GM23338 (cell line): Measurements from ENCODE around the gene SEMA5A. TPM values are rescaled to one million over a fixed set of nuclear protein-coding genes. Genes with fewer than 3 reads are reported as not detected.

Experiments used
- ATAC-seq: fragments of 200-7000 bp; cut with Tn5 transposase; 3 replicates; pipeline ENCODE4 v1.9.1; 2020
- DNase-seq: peaks from one replicate; pipeline ENCODE4 v3.0.0-alpha.2; 2015; ENCODE audit warnings: low spot score
- H2AFZ ChIP-seq: fragments of 200-600 bp; sonication (generic); 2 replicates; pipeline ENCODE4 v1.8.0; 2016; ENCODE audit warnings: antibody characterized with exemption, mild to moderate bottlenecking, moderate library complexity
- H3F3A ChIP-seq: fragments of 200-600 bp; sonication (generic); replicated peaks from 2 replicates; pipeline ENCODE4 v1.8.0; 2017; ENCODE audit warnings: antibody characterized with exemption, mixed run types, low read depth
- H3K27ac ChIP-seq: fragments of 200-600 bp; sonication (generic); 2 replicates; pipeline ENCODE4 v1.6.1; 2016; ENCODE audit warnings: low read depth
- H3K27me3 ChIP-seq: fragments of 200-600 bp; sonication (generic); 2 replicates; pipeline ENCODE4 v1.8.0; 2016; ENCODE audit warnings: mild to moderate bottlenecking, mixed run types, moderate library complexity; ENCODE audit not compliant: insufficient read depth
- H3K36me3 ChIP-seq: fragments of 200-600 bp; sonication (generic); 2 replicates; pipeline ENCODE4 v1.8.0; 2016; ENCODE audit warnings: mild to moderate bottlenecking; ENCODE audit not compliant: insufficient read depth
- H3K4me1 ChIP-seq: fragments of 200-600 bp; sonication (generic); 2 replicates; pipeline ENCODE4 v1.8.0; 2016; ENCODE audit warnings: mild to moderate bottlenecking, moderate library complexity; ENCODE audit not compliant: insufficient read depth
- H3K4me2 ChIP-seq: fragments of 200-600 bp; sonication (generic); 2 replicates; pipeline ENCODE4 v1.7.1; 2017; ENCODE audit warnings: mixed run types
- H3K4me3 ChIP-seq: fragments of 200-600 bp; sonication (generic); 2 replicates; pipeline ENCODE4 v1.6.1; 2016; ENCODE audit warnings: mixed run types
- H3K79me2 ChIP-seq: fragments of 200-600 bp; sonication (generic); replicated peaks from 2 replicates; pipeline ENCODE4 v1.8.0; 2017; ENCODE audit warnings: mild to moderate bottlenecking; ENCODE audit not compliant: insufficient read depth
- H3K9me2 ChIP-seq: fragments of 200-600 bp; sonication (generic); 2 replicates; pipeline ENCODE4 v1.8.0; 2017; ENCODE audit not compliant: insufficient read depth
- H4K20me1 ChIP-seq: fragments of 200-600 bp; sonication (generic); replicated peaks from 2 replicates; pipeline ENCODE4 v1.8.0; 2017; ENCODE audit warnings: mild to moderate bottlenecking; ENCODE audit not compliant: insufficient read depth
- H3K27ac Mint-ChIP-seq: 2 replicates; pipeline ENCODE4 v1.8.0; 2020; ENCODE audit warnings: inconsistent platforms, mild to moderate bottlenecking, moderate library complexity, mixed read lengths
- H3K27me3 Mint-ChIP-seq: 3 replicates; pipeline ENCODE4 v1.8.0; 2022; ENCODE audit warnings: low read depth, mild to moderate bottlenecking, moderate library complexity, mixed read lengths, inconsistent platforms; ENCODE audit not compliant: insufficient read depth, poor library complexity
- H3K36me3 Mint-ChIP-seq: 3 replicates; pipeline ENCODE4 v1.8.0; 2021; ENCODE audit warnings: low read depth, mild to moderate bottlenecking, inconsistent platforms, moderate library complexity, mixed read lengths
- H3K4me1 Mint-ChIP-seq: 3 replicates; pipeline ENCODE4 v1.8.0; 2020; ENCODE audit warnings: mild to moderate bottlenecking, inconsistent platforms, mixed read lengths
- H3K4me3 Mint-ChIP-seq: 3 replicates; pipeline ENCODE4 v1.8.0; 2021; ENCODE audit warnings: moderate library complexity, mild to moderate bottlenecking, inconsistent platforms, mixed read lengths
- H3K9me3 Mint-ChIP-seq: 3 replicates; pipeline ENCODE4 v1.8.0; 2020; ENCODE audit warnings: moderate library complexity, mild to moderate bottlenecking, inconsistent platforms, mixed read lengths
- CREB1 ChIP-seq: fragments of 250-450 bp; sonication (Bioruptor Pico); IDR thresholded peaks from 2 replicates; pipeline ENCODE4 v1.5.0; 2020; ENCODE audit warnings: low read depth, mild to moderate bottlenecking, moderate library complexity
- EZH2 ChIP-seq: fragments of 200-600 bp; sonication (generic); IDR thresholded peaks from one replicate; pipeline ENCODE4 v1.8.0; 2017; ENCODE audit warnings: antibody characterized with exemption, mild to moderate bottlenecking, low read depth; ENCODE audit not compliant: unreplicated experiment
- JUNB ChIP-seq: IDR thresholded peaks from one replicate; pipeline ENCODE4 v1.6.1; 2016; ENCODE audit warnings: antibody characterized with exemption; ENCODE audit not compliant: unreplicated experiment
- NANOG ChIP-seq: IDR thresholded peaks from 2 replicates; pipeline ENCODE4 v1.6.1; 2016; ENCODE audit warnings: antibody characterized with exemption, borderline replicate concordance
- STAT1 ChIP-seq: IDR thresholded peaks from one replicate; pipeline ENCODE4 v1.6.1; 2016; ENCODE audit warnings: antibody characterized with exemption; ENCODE audit not compliant: unreplicated experiment
- ZNF114 ChIP-seq: fragments of 250-450 bp; sonication (Bioruptor Pico); IDR thresholded peaks from 2 replicates; pipeline ENCODE4 v1.5.0; 2020; ENCODE audit warnings: mild to moderate bottlenecking, moderate library complexity
- ZNF331 ChIP-seq: fragments of 250-450 bp; sonication (Bioruptor Pico); IDR thresholded peaks from 2 replicates; pipeline ENCODE4 v1.5.0; 2020; ENCODE audit warnings: low read depth, mild to moderate bottlenecking, moderate library complexity
- polyA plus RNA-seq: library from polyadenylated mRNA; unstranded; fragments of >200 nt; fragmentation: Nextera tagmentation; extraction: Ambion mirVana; gene quantifications from 2 replicates; pipeline ENCODE4 v1.2.1, GENCODE V29; 2016
- total RNA-seq: library from RNA; depleted of rRNA; stranded (reverse); fragments of >200 nt; shearing (Covaris generic); gene quantifications from 2 replicates; pipeline ENCODE4 v1.2.3, GENCODE V29; 2014
- TF ChIP-seq, protein P1 (sequence below): fragments of 250-450 bp; sonication (Bioruptor Pico); IDR thresholded peaks from 2 replicates; pipeline ENCODE4 v1.5.0; 2020; ENCODE audit warnings: mild to moderate bottlenecking, moderate library complexity
- TF ChIP-seq, protein P2 (sequence below), 2 experiments: fragments of 200-600 bp in 1 of 2; sonication (generic) in 1 of 2; conservative IDR thresholded peaks; 2 replicates each; pipeline versions ENCODE4 v1.5.1 to v1.6.1; 2016 to 2017; ENCODE audit warnings: antibody characterized with exemption in 2 of 2, low read depth in 2 of 2, mild to moderate bottlenecking in 2 of 2, moderate library complexity in 1 of 2
- TF ChIP-seq, protein P3 (sequence below): IDR thresholded peaks from 2 replicates; pipeline ENCODE4 v1.6.1; 2016; ENCODE audit warnings: antibody characterized with exemption

Gene SEMA5A
- total and polyA plus RNA-seq, 2 experiments from 2014 or later: 2.1 to 8.1 TPM

DNA sequence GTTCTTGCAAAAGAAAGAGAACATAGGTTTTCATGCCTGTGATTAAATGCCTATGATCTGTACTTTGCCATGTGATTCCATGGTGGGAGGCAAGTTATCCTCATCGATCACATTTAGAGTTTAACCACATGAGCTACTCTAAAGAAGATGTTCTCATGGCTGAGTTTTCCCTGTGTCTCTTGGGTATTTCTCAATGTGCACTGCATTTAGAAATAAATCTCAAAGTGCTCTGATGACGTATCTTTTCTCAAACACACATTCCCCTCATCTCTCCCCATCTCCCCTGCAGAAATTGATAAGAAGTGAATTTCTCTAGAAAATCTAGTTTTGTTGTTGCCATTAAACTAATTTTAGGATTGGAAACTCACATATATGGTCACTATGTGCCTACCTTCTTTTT, 282.2 kb downstream of the SEMA5A start:
- H4K20me1 ChIP-seq: no peaks in the 10 kb centered on the region
- peaks cover 11% of the 10 kb centered on the region for H3K4me1 ChIP-seq
- H3K4me2 ChIP-seq: no peak overlapping the region
- DNase-seq (no peak), ATAC-seq (no peak)
- H3K27me3 ChIP-seq: no peaks in the 10 kb centered on the region
- H3K79me2 ChIP-seq: no peaks in the 10 kb centered on the region
- no peaks in the 10 kb centered on the region for H3K9me2 ChIP-seq
- H2AFZ ChIP-seq: no peak overlapping the region
- Mint-ChIP-seq H3K36me3 (0 out of 3 replicates have a peak, but pooled peaks cover 3% of the 10 kb centered on the region), H3K27me3 (peaks cover 5% of the 10 kb centered on the region), H3K4me3 (no peak overlapping the region), H3K4me1 (peaks cover 19% of the 10 kb centered on the region), H3K27ac (no peak overlapping the region), H3K9me3 (peaks cover 3% of the 10 kb centered on the region; the same call in 1 of the 3 replicates)
- no peak overlapping the region for H3K27ac ChIP-seq
- no peaks in the 10 kb centered on the region for H3K36me3 ChIP-seq
- TF ChIP-seq ZNF331 (CRISPR knock-in tag) (no peak), CREB1 (CRISPR knock-in tag) (no peak)
- no peaks in the 10 kb centered on the region for H3F3A ChIP-seq
- H3K4me3 ChIP-seq: no peak overlapping the region

DNA sequence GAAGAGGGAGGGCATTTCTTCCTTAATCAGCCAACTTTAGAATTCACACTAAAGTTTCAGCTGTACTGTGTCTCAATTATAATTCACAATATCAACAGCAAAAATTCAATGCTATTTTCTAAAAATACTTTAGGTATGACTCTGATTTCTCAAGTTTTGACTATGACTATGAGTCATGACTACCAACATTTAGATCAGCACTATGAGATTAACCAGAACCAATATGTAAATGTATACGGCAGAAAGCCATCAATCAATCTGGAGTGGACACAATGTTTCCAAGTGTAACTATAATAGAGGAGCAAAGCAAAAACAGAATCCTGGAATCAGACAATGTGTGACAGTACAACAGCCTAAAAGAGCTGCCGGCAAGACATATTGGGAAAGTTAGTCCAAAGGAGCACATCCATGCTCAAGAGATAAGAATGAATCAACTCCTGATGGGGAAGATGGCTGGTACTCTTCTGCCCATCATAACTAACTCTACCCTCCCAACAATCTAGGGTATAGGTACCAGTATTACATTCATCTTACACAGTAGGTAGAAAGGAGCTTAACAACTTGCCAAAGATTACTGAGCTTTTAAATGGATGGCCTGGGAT, 294.4 kb downstream of the SEMA5A start:
- Histone ChIP-seq H3K79me2 (no peaks in the 10 kb centered on the region), H3K9me2 (peaks cover 23% of the 10 kb centered on the region; the same call in 1 of the 2 replicates), H3F3A (no peaks in the 10 kb centered on the region), H2AFZ (no peak overlapping the region), H3K4me3 (no peak overlapping the region), H3K27me3 (no peaks in the 10 kb centered on the region), H3K27ac (no peak overlapping the region), H3K36me3 (no peaks in the 10 kb centered on the region), H3K4me1 (peaks cover 12% of the 10 kb centered on the region), H3K4me2 (no peak overlapping the region), H4K20me1 (no peaks in the 10 kb centered on the region)
- Mint-ChIP-seq H3K9me3 (no peaks in the 10 kb centered on the region), H3K27ac (no peak overlapping the region), H3K36me3 (no peaks in the 10 kb centered on the region), H3K4me3 (no peak overlapping the region), H3K27me3 (peaks cover 2% of the 10 kb centered on the region), H3K4me1 (peaks cover 8% of the 10 kb centered on the region; the same call in 2 of the 3 replicates)
- no peak for ATAC-seq
- DNase-seq: no peak
- TF ChIP-seq, protein P1, sequence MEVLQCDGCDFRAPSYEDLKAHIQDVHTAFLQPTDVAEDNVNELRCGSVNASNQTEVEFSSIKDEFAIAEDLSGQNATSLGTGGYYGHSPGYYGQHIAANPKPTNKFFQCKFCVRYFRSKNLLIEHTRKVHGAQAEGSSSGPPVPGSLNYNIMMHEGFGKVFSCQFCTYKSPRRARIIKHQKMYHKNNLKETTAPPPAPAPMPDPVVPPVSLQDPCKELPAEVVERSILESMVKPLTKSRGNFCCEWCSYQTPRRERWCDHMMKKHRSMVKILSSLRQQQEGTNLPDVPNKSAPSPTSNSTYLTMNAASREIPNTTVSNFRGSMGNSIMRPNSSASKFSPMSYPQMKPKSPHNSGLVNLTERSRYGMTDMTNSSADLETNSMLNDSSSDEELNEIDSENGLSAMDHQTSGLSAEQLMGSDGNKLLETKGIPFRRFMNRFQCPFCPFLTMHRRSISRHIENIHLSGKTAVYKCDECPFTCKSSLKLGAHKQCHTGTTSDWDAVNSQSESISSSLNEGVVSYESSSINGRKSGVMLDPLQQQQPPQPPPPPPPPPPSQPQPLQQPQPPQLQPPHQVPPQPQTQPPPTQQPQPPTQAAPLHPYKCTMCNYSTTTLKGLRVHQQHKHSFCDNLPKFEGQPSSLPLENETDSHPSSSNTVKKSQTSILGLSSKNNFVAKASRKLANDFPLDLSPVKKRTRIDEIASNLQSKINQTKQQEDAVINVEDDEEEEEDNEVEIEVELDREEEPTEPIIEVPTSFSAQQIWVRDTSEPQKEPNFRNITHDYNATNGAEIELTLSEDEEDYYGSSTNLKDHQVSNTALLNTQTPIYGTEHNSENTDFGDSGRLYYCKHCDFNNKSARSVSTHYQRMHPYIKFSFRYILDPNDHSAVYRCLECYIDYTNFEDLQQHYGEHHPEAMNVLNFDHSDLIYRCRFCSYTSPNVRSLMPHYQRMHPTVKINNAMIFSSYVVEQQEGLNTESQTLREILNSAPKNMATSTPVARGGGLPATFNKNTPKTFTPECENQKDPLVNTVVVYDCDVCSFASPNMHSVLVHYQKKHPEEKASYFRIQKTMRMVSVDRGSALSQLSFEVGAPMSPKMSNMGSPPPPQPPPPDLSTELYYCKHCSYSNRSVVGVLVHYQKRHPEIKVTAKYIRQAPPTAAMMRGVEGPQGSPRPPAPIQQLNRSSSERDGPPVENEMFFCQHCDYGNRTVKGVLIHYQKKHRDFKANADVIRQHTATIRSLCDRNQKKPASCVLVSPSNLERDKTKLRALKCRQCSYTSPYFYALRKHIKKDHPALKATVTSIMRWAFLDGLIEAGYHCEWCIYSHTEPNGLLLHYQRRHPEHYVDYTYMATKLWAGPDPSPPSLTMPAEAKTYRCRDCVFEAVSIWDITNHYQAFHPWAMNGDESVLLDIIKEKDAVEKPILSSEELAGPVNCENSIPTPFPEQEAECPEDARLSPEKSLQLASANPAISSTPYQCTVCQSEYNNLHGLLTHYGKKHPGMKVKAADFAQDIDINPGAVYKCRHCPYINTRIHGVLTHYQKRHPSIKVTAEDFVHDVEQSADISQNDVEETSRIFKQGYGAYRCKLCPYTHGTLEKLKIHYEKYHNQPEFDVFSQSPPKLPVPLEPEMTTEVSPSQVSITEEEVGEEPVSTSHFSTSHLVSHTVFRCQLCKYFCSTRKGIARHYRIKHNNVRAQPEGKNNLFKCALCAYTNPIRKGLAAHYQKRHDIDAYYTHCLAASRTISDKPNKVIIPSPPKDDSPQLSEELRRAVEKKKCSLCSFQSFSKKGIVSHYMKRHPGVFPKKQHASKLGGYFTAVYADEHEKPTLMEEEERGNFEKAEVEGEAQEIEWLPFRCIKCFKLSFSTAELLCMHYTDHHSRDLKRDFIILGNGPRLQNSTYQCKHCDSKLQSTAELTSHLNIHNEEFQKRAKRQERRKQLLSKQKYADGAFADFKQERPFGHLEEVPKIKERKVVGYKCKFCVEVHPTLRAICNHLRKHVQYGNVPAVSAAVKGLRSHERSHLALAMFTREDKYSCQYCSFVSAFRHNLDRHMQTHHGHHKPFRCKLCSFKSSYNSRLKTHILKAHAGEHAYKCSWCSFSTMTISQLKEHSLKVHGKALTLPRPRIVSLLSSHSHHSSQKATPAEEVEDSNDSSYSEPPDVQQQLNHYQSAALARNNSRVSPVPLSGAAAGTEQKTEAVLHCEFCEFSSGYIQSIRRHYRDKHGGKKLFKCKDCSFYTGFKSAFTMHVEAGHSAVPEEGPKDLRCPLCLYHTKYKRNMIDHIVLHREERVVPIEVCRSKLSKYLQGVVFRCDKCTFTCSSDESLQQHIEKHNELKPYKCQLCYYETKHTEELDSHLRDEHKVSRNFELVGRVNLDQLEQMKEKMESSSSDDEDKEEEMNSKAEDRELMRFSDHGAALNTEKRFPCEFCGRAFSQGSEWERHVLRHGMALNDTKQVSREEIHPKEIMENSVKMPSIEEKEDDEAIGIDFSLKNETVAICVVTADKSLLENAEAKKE: no peak
- TF ChIP-seq ZNF114 (CRISPR knock-in tag) (no peak), EZH2 (no peak), CREB1 (CRISPR knock-in tag) (no peak), STAT1 (no peak), JUNB (no peak), ZNF331 (CRISPR knock-in tag) (no peak), NANOG (no peak)
- TF ChIP-seq, protein P2, sequence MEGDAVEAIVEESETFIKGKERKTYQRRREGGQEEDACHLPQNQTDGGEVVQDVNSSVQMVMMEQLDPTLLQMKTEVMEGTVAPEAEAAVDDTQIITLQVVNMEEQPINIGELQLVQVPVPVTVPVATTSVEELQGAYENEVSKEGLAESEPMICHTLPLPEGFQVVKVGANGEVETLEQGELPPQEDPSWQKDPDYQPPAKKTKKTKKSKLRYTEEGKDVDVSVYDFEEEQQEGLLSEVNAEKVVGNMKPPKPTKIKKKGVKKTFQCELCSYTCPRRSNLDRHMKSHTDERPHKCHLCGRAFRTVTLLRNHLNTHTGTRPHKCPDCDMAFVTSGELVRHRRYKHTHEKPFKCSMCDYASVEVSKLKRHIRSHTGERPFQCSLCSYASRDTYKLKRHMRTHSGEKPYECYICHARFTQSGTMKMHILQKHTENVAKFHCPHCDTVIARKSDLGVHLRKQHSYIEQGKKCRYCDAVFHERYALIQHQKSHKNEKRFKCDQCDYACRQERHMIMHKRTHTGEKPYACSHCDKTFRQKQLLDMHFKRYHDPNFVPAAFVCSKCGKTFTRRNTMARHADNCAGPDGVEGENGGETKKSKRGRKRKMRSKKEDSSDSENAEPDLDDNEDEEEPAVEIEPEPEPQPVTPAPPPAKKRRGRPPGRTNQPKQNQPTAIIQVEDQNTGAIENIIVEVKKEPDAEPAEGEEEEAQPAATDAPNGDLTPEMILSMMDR (conservative IDR thresholded peaks at IDR 0.05; ENCODE audit: low read depth in 2 of 2): no peak
- TF ChIP-seq, protein P3, sequence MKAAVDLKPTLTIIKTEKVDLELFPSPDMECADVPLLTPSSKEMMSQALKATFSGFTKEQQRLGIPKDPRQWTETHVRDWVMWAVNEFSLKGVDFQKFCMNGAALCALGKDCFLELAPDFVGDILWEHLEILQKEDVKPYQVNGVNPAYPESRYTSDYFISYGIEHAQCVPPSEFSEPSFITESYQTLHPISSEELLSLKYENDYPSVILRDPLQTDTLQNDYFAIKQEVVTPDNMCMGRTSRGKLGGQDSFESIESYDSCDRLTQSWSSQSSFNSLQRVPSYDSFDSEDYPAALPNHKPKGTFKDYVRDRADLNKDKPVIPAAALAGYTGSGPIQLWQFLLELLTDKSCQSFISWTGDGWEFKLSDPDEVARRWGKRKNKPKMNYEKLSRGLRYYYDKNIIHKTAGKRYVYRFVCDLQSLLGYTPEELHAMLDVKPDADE: no peak
